K562 (cell line): ENCODE measurements around the gene LPIN2.

Experiments
- ESRRA ChIP-seq: fragments of 450-650 bp; IDR thresholded peaks from 2 replicates; pipeline ENCODE4 v1.6.1; 2014; ENCODE audit warnings: low read depth, mild to moderate bottlenecking, moderate library complexity, borderline replicate concordance
- ETV5 ChIP-seq: sonication (generic); formaldehyde crosslinking; IDR thresholded peaks from 2 replicates; pipeline ENCODE4 v1.4.0; 2020; ENCODE audit warnings: low read depth, mild to moderate bottlenecking, missing genetic modification reagents
- HDGF ChIP-seq: fragments of 450-650 bp; IDR thresholded peaks from 2 replicates; pipeline ENCODE4 v1.6.1; 2016
- KDM5B ChIP-seq: fragments of 200-600 bp; sonication (generic); IDR thresholded peaks from 2 replicates; pipeline ENCODE4 v1.6.1; 2012; ENCODE audit warnings: low read depth, mild to moderate bottlenecking, moderate library complexity, low read length, control low read depth, inconsistent platforms; ENCODE audit not compliant: insufficient replicate concordance
- POLR2AphosphoS5 ChIP-seq: IDR thresholded peaks from 2 replicates; pipeline ENCODE4 v1.6.1; 2011; ENCODE audit warnings: mild to moderate bottlenecking, low read depth, low read length, moderate library complexity; ENCODE audit not compliant: control insufficient read depth, insufficient read depth
- RAD21 ChIP-seq, 2 experiments: fragments of 250-450 bp in 1 of 2; fragments of 450-650 bp in 1 of 2; sonication (Bioruptor Pico) in 1 of 2; formaldehyde crosslinking in 1 of 2; IDR thresholded peaks in 1 of 2; conservative IDR thresholded peaks in 1 of 2; 2 replicates each; pipeline versions ENCODE4 v1.4.0 to v1.8.0; 2020 to 2022; ENCODE audit warnings: mild to moderate bottlenecking in 2 of 2, moderate library complexity in 1 of 2
- REST ChIP-seq, 2 experiments: fragments of 450-650 bp; formaldehyde crosslinking in 1 of 2; IDR thresholded peaks; 2 replicates each; pipeline versions ENCODE4 v1.4.0 to v1.6.1; 2014 to 2020; ENCODE audit warnings: mild to moderate bottlenecking in 2 of 2, borderline replicate concordance in 1 of 2, low read depth in 1 of 2
- SMC3 ChIP-seq: conservative IDR thresholded peaks from 2 replicates; pipeline ENCODE4 v1.6.1; 2011; ENCODE audit warnings: low read depth, low read length, improper control_type of control experiment; ENCODE audit not compliant: insufficient read depth
- YY1 ChIP-seq, 3 experiments: IDR thresholded peaks; 2 replicates each; pipeline ENCODE4 v1.6.1; 2011; ENCODE audit warnings: low read length in 2 of 3, mild to moderate bottlenecking in 2 of 3, moderate library complexity in 2 of 3, borderline replicate concordance in 1 of 3, control low read depth in 1 of 3, low read depth in 1 of 3; ENCODE audit not compliant: insufficient read depth in 3 of 3, insufficient replicate concordance in 2 of 3, control insufficient read depth in 1 of 3, insufficient read length in 1 of 3; ENCODE audit errors: extremely low read depth in 1 of 3
- ZNF232 ChIP-seq: sonication (generic); formaldehyde crosslinking; IDR thresholded peaks from 2 replicates; pipeline ENCODE4 v1.8.0; 2022; ENCODE audit warnings: mild to moderate bottlenecking, missing genetic modification reagents
- ZNF3 ChIP-seq: fragments of 250-450 bp; sonication (Bioruptor Pico); IDR thresholded peaks from 2 replicates; pipeline ENCODE4 v1.5.0; 2021; ENCODE audit warnings: mild to moderate bottlenecking, moderate library complexity
- ZNF518B ChIP-seq: fragments of 250-450 bp; sonication (Bioruptor Pico); IDR thresholded peaks from 2 replicates; pipeline ENCODE4 v1.5.0; 2021; ENCODE audit warnings: mild to moderate bottlenecking, moderate library complexity
- TF ChIP-seq, protein P1 (sequence below): sonication (generic); formaldehyde crosslinking; IDR thresholded peaks from 2 replicates; pipeline ENCODE4 v1.4.0; 2020; ENCODE audit warnings: mild to moderate bottlenecking, missing genetic modification reagents
- TF ChIP-seq, protein P2 (sequence below): fragments of 450-650 bp; IDR thresholded peaks from 2 replicates; pipeline ENCODE4 v1.6.1; 2016; ENCODE audit warnings: low read depth, mild to moderate bottlenecking, moderate library complexity

DNA sequence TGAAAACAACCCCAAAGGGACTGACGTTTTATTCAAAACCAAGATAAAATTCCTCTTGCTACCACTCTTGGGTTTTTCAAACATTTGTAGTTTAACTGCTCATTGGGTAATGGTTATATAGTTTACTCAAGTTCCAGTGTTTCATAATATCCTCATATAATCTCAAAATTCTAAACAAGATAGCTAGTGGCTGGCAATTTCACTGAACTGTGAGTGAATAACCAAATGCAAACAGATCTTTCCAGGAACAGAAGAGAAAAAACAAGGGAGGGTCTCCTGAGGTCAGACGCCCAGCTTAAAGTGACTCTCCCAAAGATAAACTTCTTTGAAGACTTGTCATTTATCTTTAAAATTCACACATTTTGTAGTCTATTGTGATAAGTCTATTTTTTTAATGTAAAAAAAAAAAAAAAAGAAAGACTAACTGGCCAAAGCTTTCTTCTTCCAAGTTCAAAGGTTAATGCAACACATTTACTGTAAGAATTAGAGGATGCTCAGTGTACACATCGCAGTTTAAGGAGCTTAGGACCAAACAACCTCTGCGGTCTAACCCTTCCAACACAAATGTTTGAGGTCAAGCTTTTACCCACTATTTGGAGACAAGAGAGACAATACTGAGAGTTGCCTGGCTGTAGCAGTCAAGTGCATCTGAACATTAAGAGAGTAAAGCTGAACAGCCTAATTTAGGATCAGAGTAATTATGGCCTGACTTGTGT is 26.6 kb downstream of the LPIN2 start:
- TF ChIP-seq HDGF (no peak), ETV5 (no peak), ZNF3 (CRISPR knock-in tag) (no peak), POLR2AphosphoS5 (no peak), YY1 (IDR thresholded peaks at IDR 0.05; ENCODE audit: borderline replicate concordance in 1 of 3, control insufficient read depth in 1 of 3, extremely low read depth in 1 of 3, insufficient read depth in 3 of 3, insufficient read length in 1 of 3, insufficient replicate concordance in 2 of 3, low read depth in 1 of 3, low read length in 2 of 3) (no peak), KDM5B (no peak), ZNF518B (no peak), REST (IDR thresholded peaks at IDR 0.05; ENCODE audit: borderline replicate concordance) (no peak), REST (CRISPR knock-in tag; IDR thresholded peaks at IDR 0.05; ENCODE audit: low read depth) (no peak), RAD21 (CRISPR knock-in tag; conservative IDR thresholded peaks at IDR 0.05 in 1 of 2, IDR thresholded peaks at IDR 0.05 in 1 of 2) (no peak), ZNF232 (CRISPR knock-in tag) (no peak), SMC3 (no peak), ESRRA (no peak)
- TF ChIP-seq, protein P1, sequence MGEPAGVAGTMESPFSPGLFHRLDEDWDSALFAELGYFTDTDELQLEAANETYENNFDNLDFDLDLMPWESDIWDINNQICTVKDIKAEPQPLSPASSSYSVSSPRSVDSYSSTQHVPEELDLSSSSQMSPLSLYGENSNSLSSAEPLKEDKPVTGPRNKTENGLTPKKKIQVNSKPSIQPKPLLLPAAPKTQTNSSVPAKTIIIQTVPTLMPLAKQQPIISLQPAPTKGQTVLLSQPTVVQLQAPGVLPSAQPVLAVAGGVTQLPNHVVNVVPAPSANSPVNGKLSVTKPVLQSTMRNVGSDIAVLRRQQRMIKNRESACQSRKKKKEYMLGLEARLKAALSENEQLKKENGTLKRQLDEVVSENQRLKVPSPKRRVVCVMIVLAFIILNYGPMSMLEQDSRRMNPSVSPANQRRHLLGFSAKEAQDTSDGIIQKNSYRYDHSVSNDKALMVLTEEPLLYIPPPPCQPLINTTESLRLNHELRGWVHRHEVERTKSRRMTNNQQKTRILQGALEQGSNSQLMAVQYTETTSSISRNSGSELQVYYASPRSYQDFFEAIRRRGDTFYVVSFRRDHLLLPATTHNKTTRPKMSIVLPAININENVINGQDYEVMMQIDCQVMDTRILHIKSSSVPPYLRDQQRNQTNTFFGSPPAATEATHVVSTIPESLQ (CRISPR knock-in tag) = no peak
- TF ChIP-seq, protein P2, sequence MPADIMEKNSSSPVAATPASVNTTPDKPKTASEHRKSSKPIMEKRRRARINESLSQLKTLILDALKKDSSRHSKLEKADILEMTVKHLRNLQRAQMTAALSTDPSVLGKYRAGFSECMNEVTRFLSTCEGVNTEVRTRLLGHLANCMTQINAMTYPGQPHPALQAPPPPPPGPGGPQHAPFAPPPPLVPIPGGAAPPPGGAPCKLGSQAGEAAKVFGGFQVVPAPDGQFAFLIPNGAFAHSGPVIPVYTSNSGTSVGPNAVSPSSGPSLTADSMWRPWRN = no peak
